A549 (cell line): ENCODE measurements around the gene JAG2. TPM values are rescaled to one million over a fixed set of nuclear protein-coding genes. Genes with fewer than 3 reads are reported as not detected.

Experiments used
- CBX2 ChIP-seq: fragments of 200-600 bp; sonication (generic); IDR thresholded peaks from 2 replicates; pipeline ENCODE4 v1.6.1; 2016; ENCODE audit warnings: low read depth, mild to moderate bottlenecking, borderline replicate concordance
- FOSL2 ChIP-seq, 2 experiments: fragments of 450-650 bp in 1 of 2; fragments of >200 bp in 1 of 2; sonication (Bioruptor Twin) in 1 of 2; formaldehyde crosslinking; IDR thresholded peaks; 2 replicates each; pipeline versions ENCODE4 v1.5.0 to v1.6.1; 2016 to 2020; ENCODE audit warnings: mild to moderate bottlenecking in 1 of 2, moderate library complexity in 1 of 2
- GATA3 ChIP-seq: IDR thresholded peaks from 2 replicates; pipeline ENCODE4 v1.6.1; 2012; ENCODE audit warnings: borderline replicate concordance
- MAZ ChIP-seq: fragments of 150-350 bp; IDR thresholded peaks from 2 replicates; pipeline ENCODE4 v1.6.1; 2014; ENCODE audit warnings: antibody characterized with exemption, low read depth, low read length, borderline replicate concordance
- NR3C1 ChIP-seq: fragments of >200 bp; sonication (Bioruptor Twin); formaldehyde crosslinking; IDR thresholded peaks from 3 replicates; pipeline ENCODE4 v1.6.1; 2017
- TFCP2L1 ChIP-seq: fragments of 250-450 bp; sonication (Bioruptor Pico); IDR thresholded peaks from 2 replicates; pipeline ENCODE4 v1.5.0; 2021; ENCODE audit warnings: mild to moderate bottlenecking
- ZFP36 ChIP-seq: fragments of 450-650 bp; IDR thresholded peaks from 2 replicates; pipeline ENCODE4 v1.6.1; 2014; ENCODE audit warnings: borderline replicate concordance; ENCODE audit not compliant: partially characterized antibody
- ZSCAN20 ChIP-seq: fragments of 250-450 bp; sonication (Bioruptor Pico); IDR thresholded peaks from 2 replicates; pipeline ENCODE4 v1.8.0; 2022; ENCODE audit warnings: mild to moderate bottlenecking, moderate library complexity
- polyA plus RNA-seq, 4 experiments: library from polyadenylated mRNA; depleted of rRNA in 3 of 4; stranded (reverse); fragments of >200 nt; fragmentation: RNase III in 1 of 4; extraction: RNeasy Plus Mini Kit Qiagen cat#74134 plus additional on column Dnase treatment in 1 of 4; gene quantifications; 2 replicates in 3 of 4; 3 replicates in 1 of 4; pipeline ENCODE4 v1.2.3, GENCODE V29; 2011 to 2017
- small RNA-seq, 6 experiments: library from RNA; depleted of rRNA; stranded (forward); fragments of <200 nt; gene quantifications; one replicate each; pipeline ENCODE3, GENCODE V24; 2012

The JAG2 gene
- polyA plus RNA-seq, 2 of the 4 experiments (the other 2 are of a cell fraction) = 5.9 to 20.4 TPM

- no peak for TF ChIP-seq CBX2
- TF ChIP-seq FOSL2 (IDR thresholded peaks at IDR 0.05) = no peak
- no peak for TF ChIP-seq FOSL2 (CRISPR knock-in tag; IDR thresholded peaks at IDR 0.05)
- TF ChIP-seq ZSCAN20 (CRISPR knock-in tag) = no peak
- no peak for TF ChIP-seq NR3C1
- no peak for TF ChIP-seq TFCP2L1 (CRISPR knock-in tag)
- TF ChIP-seq MAZ = no peak
- no peak for TF ChIP-seq GATA3
- no peak for TF ChIP-seq ZFP36
- TF ChIP-seq, all 56 proteins: peak for 0
Observed at GRCh38 chr14:105091054-105091516, 77.5 kb downstream of the JAG2 start (continued).

Small RNA genes within 50 kb of the gene (small RNA-seq; reads per million reads assigned to genes)
- gene AL512356.2 (0 reads per million in 6 experiments), gene MIR6765 (0 reads per million in 6 experiments)

Other genes starting within 250 kb of the JAG2 start
- gene PLD4, start 243.9 kb downstream of the JAG2 start, polyA plus RNA-seq (2011; rRNA removed) = 0.01 TPM in 2 replicates
- gene PLD4, start 243.9 kb downstream of the JAG2 start, polyA plus RNA-seq (2017; fragmentation: RNase III; extraction: RNeasy Plus Mini Kit Qiagen cat#74134 plus additional on column Dnase treatment) = 0.01 TPM in 2 of 3 replicates, not detected in the other
- gene AHNAK2, start 190.4 kb downstream of the JAG2 start, polyA plus RNA-seq (2011; rRNA removed) = 43.7 and 56.7 TPM in 2 replicates
- gene AHNAK2, start 190.4 kb downstream of the JAG2 start, polyA plus RNA-seq (2017; fragmentation: RNase III; extraction: RNeasy Plus Mini Kit Qiagen cat#74134 plus additional on column Dnase treatment) = 34.4 to 46.5 TPM (median 43.3 TPM) in 3 replicates
- 11.3 and 11.5 TPM in 2 replicates for gene CLBA1, start 183.0 kb downstream of the JAG2 start, polyA plus RNA-seq (2011; rRNA removed)
- 10.7 to 12.5 TPM (median 12.0 TPM) in 3 replicates for gene CLBA1, start 183.0 kb downstream of the JAG2 start, polyA plus RNA-seq (2017; fragmentation: RNase III; extraction: RNeasy Plus Mini Kit Qiagen cat#74134 plus additional on column Dnase treatment)
- 19.5 and 24.2 TPM in 2 replicates for gene CDCA4, start 147.7 kb downstream of the JAG2 start, polyA plus RNA-seq (2011; rRNA removed)
- 25.9 to 28.0 TPM (median 26.9 TPM) in 3 replicates for gene CDCA4, start 147.7 kb downstream of the JAG2 start, polyA plus RNA-seq (2017; fragmentation: RNase III; extraction: RNeasy Plus Mini Kit Qiagen cat#74134 plus additional on column Dnase treatment)
- 0.19 and 0.49 TPM in 2 replicates for gene GPR132, start 103.3 kb downstream of the JAG2 start, polyA plus RNA-seq (2011; rRNA removed)
- gene GPR132, start 103.3 kb downstream of the JAG2 start, polyA plus RNA-seq (2017; fragmentation: RNase III; extraction: RNeasy Plus Mini Kit Qiagen cat#74134 plus additional on column Dnase treatment) = 0.16 to 0.22 TPM (median 0.18 TPM) in 3 replicates
- gene NUDT14, start 12.5 kb upstream of the JAG2 start, polyA plus RNA-seq (2011; rRNA removed) = 11.3 and 12.6 TPM in 2 replicates
- 27.8 to 31.3 TPM (median 30.7 TPM) in 3 replicates for gene NUDT14, start 12.5 kb upstream of the JAG2 start, polyA plus RNA-seq (2017; fragmentation: RNase III; extraction: RNeasy Plus Mini Kit Qiagen cat#74134 plus additional on column Dnase treatment)
- 16.1 and 19.3 TPM in 2 replicates for gene BTBD6, start 79.8 kb upstream of the JAG2 start, polyA plus RNA-seq (2011; rRNA removed)
- 31.3 to 33.9 TPM (median 33.6 TPM) in 3 replicates for gene BTBD6, start 79.8 kb upstream of the JAG2 start, polyA plus RNA-seq (2017; fragmentation: RNase III; extraction: RNeasy Plus Mini Kit Qiagen cat#74134 plus additional on column Dnase treatment)
- 7.0 and 8.5 TPM in 2 replicates for gene BRF1, start 132.2 kb upstream of the JAG2 start, polyA plus RNA-seq (2011; rRNA removed)
- 23.9 to 29.6 TPM (median 25.7 TPM) in 3 replicates for gene BRF1, start 132.2 kb upstream of the JAG2 start, polyA plus RNA-seq (2017; fragmentation: RNase III; extraction: RNeasy Plus Mini Kit Qiagen cat#74134 plus additional on column Dnase treatment)
- 11.9 and 13.1 TPM in 2 replicates for gene PACS2, start 146.0 kb upstream of the JAG2 start, polyA plus RNA-seq (2011; rRNA removed)
- gene PACS2, start 146.0 kb upstream of the JAG2 start, polyA plus RNA-seq (2017; fragmentation: RNase III; extraction: RNeasy Plus Mini Kit Qiagen cat#74134 plus additional on column Dnase treatment) = 21.7 to 25.8 TPM (median 24.5 TPM) in 3 replicates
- gene TEX22, start 229.8 kb upstream of the JAG2 start, polyA plus RNA-seq (2011; rRNA removed) = 0.06 and 0.19 TPM in 2 replicates
- gene TEX22, start 229.8 kb upstream of the JAG2 start, polyA plus RNA-seq (2017; fragmentation: RNase III; extraction: RNeasy Plus Mini Kit Qiagen cat#74134 plus additional on column Dnase treatment) = 0.23 to 0.51 TPM (median 0.26 TPM) in 3 replicates